Breast epithelium (tissue), 3 donors: ENCODE measurements around the gene ADCY6.

ENCODE experiments used
- CTCF ChIP-seq, 3 donors: fragments of 450-650 bp; IDR thresholded peaks; one replicate each; pipeline ENCODE4 v1.5.1; 2016 to 2017; ENCODE audit warnings: antibody characterized with exemption in 3 of 3, mild to moderate bottlenecking in 3 of 3, moderate library complexity in 3 of 3
- POLR2A ChIP-seq: fragments of 450-650 bp; IDR thresholded peaks from one replicate; pipeline ENCODE4 v1.6.1; 2016; ENCODE audit warnings: antibody characterized with exemption, mild to moderate bottlenecking, moderate library complexity
- POLR2AphosphoS5 ChIP-seq, 3 donors: sonication (generic); formaldehyde crosslinking; IDR thresholded peaks; one replicate each; pipeline ENCODE4 v1.6.1; 2017; ENCODE audit warnings: antibody characterized with exemption in 3 of 3

DNA sequence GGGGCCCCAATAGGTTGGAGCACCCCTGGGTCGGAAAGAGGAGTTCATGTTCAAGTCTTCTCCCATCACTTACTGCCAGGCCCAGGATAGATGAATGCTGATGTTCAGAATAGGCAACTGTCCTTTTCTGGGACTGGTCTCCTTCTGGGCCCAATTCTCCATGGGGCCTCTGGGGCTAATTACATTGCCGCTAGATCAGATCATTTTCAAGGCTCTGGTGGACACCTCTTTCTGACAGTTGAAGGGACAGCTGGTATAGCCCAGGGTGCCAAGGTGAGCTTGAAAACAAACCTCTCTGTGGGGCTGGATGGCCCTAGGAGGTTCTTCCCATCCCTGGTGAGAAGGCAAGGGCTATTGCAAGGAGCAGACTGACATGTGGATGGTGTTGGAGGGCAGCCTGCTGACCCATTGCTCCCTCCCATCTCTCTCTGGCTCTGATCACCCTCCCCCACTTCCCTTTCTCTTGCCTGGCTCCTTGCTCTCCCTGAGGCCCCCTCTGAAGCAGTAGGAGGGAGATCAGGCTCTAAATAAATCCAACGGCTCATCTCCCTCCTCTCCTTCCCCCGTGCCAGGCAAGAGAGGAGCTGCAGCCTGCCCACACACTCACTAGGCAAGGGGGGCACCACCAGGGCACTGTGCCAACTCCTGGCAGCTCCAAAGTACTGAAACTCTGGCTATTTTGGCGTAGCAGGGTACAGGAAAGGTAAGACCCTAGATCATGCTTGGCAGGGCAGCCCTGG is 31.3 kb upstream of the ADCY6 start:
- TF ChIP-seq CTCF (IDR thresholded peaks at IDR 0.05) (no peak), POLR2A (no peak), POLR2AphosphoS5 (IDR thresholded peaks at IDR 0.05) (no peak)
